Stimulated activated CD8-positive, alpha-beta memory T cell treated with anti-CD3 and anti-CD28 coated beads, Interleukin-15, amount 100 ng/mL, for 24 hours (primary cell): Measurements from ENCODE around the gene FGF19.

Experiments
- DNase-seq: peaks from one replicate; pipeline ENCODE4 v3.0.0-alpha.2; 2020; ENCODE audit warnings: low read depth

The FGF19 gene

GRCh38 chr11:69703768-69704507, at the start of gene FGF19:
Gene FGF19 (minus strand): TSS chr11:69704022. CDS start chr11:69703876, 146 bp downstream.
- DNase-seq: no peak

- DNase-seq: no peak
Measured at GRCh38 chr11:69752890-69753289, 49.1 kb upstream of the FGF19 start.

GRCh38 chr11:69750875-69751597, 47.2 kb upstream of the FGF19 start:
- no peak for DNase-seq

- DNase-seq: no peak
Measured at GRCh38 chr11:69750108-69750850, 46.5 kb upstream of the FGF19 start.

GRCh38 chr11:69748637-69749036, 44.8 kb upstream of the FGF19 start:
- DNase-seq: no peak

GRCh38 chr11:69746752-69747742, 43.2 kb upstream of the FGF19 start:
- DNase-seq: no peak

- DNase-seq: no peak
Measured at GRCh38 chr11:69746140-69746539, 42.3 kb upstream of the FGF19 start.

GRCh38 chr11:69745201-69745600, 41.4 kb upstream of the FGF19 start:
- no peak for DNase-seq

- no peak for DNase-seq
Measured at GRCh38 chr11:69744435-69744834, 40.6 kb upstream of the FGF19 start.

- no peak for DNase-seq
Measured at GRCh38 chr11:69734841-69735240, 31.0 kb upstream of the FGF19 start.

- no peak for DNase-seq
Measured at GRCh38 chr11:69734367-69734766, 30.5 kb upstream of the FGF19 start.

GRCh38 chr11:69732910-69733309, 29.1 kb upstream of the FGF19 start:
- no peak for DNase-seq

GRCh38 chr11:69731110-69731509, 27.3 kb upstream of the FGF19 start:
- DNase-seq: no peak

GRCh38 chr11:69730500-69730899, 26.7 kb upstream of the FGF19 start:
- no peak for DNase-seq

GRCh38 chr11:69729252-69729651, 25.4 kb upstream of the FGF19 start:
- no peak for DNase-seq

GRCh38 chr11:69727266-69727665, 23.4 kb upstream of the FGF19 start:
- no peak for DNase-seq

GRCh38 chr11:69726481-69726880, 22.7 kb upstream of the FGF19 start:
- DNase-seq: no peak

- no peak for DNase-seq
Measured at GRCh38 chr11:69726019-69726418, 22.2 kb upstream of the FGF19 start.

- no peak for DNase-seq
Measured at GRCh38 chr11:69721745-69722144, 17.9 kb upstream of the FGF19 start.

GRCh38 chr11:69721106-69721505, 17.3 kb upstream of the FGF19 start:
- DNase-seq: no peak

- DNase-seq: no peak
Measured at GRCh38 chr11:69718912-69719311, 15.1 kb upstream of the FGF19 start.

- no peak for DNase-seq
Measured at GRCh38 chr11:69718147-69718546, 14.3 kb upstream of the FGF19 start.
